Common myeloid progenitor, CD34-positive (primary cell): ENCODE measurements around the gene BICRA.
"Not testable (repeated sequence)": the region's sequence is repeated elsewhere in the genome, so short reads cannot be mapped to it uniquely, and the experiment has no call there.

Source experiments
- CTCF ChIA-PET: fragments of 350-600 bp; sonication (Branson Sonifier 250); formaldehyde crosslinking; loops from one replicate; lab custom pipeline; 2021; ENCODE audit warnings: antibody characterized with exemption; lab: Charles Lee
- POLR2A ChIA-PET: fragments of 350-600 bp; sonication (Branson Sonifier 250); formaldehyde crosslinking; loops from one replicate; lab custom pipeline; 2021; ENCODE audit warnings: antibody characterized with exemption; lab: Charles Lee
- DNase-seq, 3 donors: peaks; one replicate each; pipeline versions ENCODE4 v3.0.0 to v3.0.0-alpha.2; 2013
- H3K27ac ChIP-seq, 2 experiments: 1 replicate in 1 of 2; 2 replicates in 1 of 2; pipeline ENCODE4 v1.7.0; 2013; ENCODE audit warnings: inconsistent platforms in 2 of 2, low read length in 2 of 2, mild to moderate bottlenecking in 2 of 2, low read depth in 1 of 2, moderate library complexity in 1 of 2; ENCODE audit not compliant: severe bottlenecking in 2 of 2, insufficient read depth in 1 of 2, poor library complexity in 1 of 2
- H3K27me3 ChIP-seq, 5 experiments: replicated peaks in 2 of 5; 1 replicate in 3 of 5; 2 replicates in 2 of 5; pipeline versions ENCODE4 v1.6.1 to v1.7.0; 2013; ENCODE audit warnings: low read length in 4 of 5, mild to moderate bottlenecking in 2 of 5, moderate library complexity in 2 of 5, inconsistent platforms in 1 of 5; ENCODE audit not compliant: insufficient read depth in 5 of 5, control insufficient read depth in 4 of 5
- H3K36me3 ChIP-seq, 4 experiments: 1 replicate in 2 of 4; 2 replicates in 2 of 4; pipeline versions ENCODE4 v1.6.1 to v1.7.0; 2013; ENCODE audit warnings: low read length in 3 of 4, control low read depth in 1 of 4, mild to moderate bottlenecking in 1 of 4; ENCODE audit not compliant: control insufficient read depth in 4 of 4, insufficient read depth in 4 of 4
- H3K4me1 ChIP-seq, 4 experiments: 1 replicate in 3 of 4; 2 replicates in 1 of 4; pipeline versions ENCODE4 v1.6.1 to v1.7.1; 2013; ENCODE audit warnings: low read length in 3 of 4, mild to moderate bottlenecking in 3 of 4, control low read depth in 1 of 4, inconsistent platforms in 1 of 4, moderate library complexity in 1 of 4; ENCODE audit not compliant: control insufficient read depth in 4 of 4, insufficient read depth in 4 of 4; ENCODE audit errors: control extremely low read depth in 1 of 4
- H3K4me3 ChIP-seq, 7 experiments: 1 replicate in 4 of 7; 2 replicates in 3 of 7; pipeline versions ENCODE4 v1.5.1 to v1.7.0; 2013; ENCODE audit warnings: mild to moderate bottlenecking in 7 of 7, low read length in 6 of 7, moderate library complexity in 6 of 7, inconsistent platforms in 2 of 7, low read depth in 2 of 7, control low read depth in 1 of 7; ENCODE audit not compliant: insufficient read depth in 4 of 7, control insufficient read depth in 1 of 7; ENCODE audit errors: extremely low read depth in 1 of 7
- H3K9me3 ChIP-seq, 5 experiments: 1 replicate in 4 of 5; 2 replicates in 1 of 5; pipeline versions ENCODE4 v1.6.1 to v1.7.1; 2013; ENCODE audit warnings: low read length in 4 of 5, mild to moderate bottlenecking in 2 of 5, inconsistent platforms in 1 of 5, low read depth in 1 of 5, moderate library complexity in 1 of 5; ENCODE audit not compliant: control insufficient read depth in 4 of 5, insufficient read depth in 2 of 5; ENCODE audit errors: control extremely low read depth in 1 of 5
- WGBS: methylation state at CpG from one replicate; pipeline ENCODE4 v1.1.5; 2013; ENCODE audit not compliant: insufficient coverage; 5-methylcytosine and 5-hydroxymethylcytosine counted together

The BICRA gene

GRCh38 chr19:47713046-47714021 is 104.4 kb downstream of the BICRA start, which contains the start of gene EHD2:
EHD2 (plus strand) TSS chr19:47713422; CDS start chr19:47716613, 3,191 bp downstream.
- POLR2A ChIA-PET = interaction anchor here (0.6 to 3.1 kb wide), 4 partner anchors 16 to 72 kb away, joined by 3 to 11 read pairs (median 6); no protein-coding TSS in a partner anchor
- Histone ChIP-seq H3K9me3 (peaks cover 0 to 3% (median 0%) of the 10 kb centered on the region in 5 experiments), H3K27me3 (no peaks in the 10 kb centered on the region), H3K4me1 (peaks cover 0 to 6% (median 3%) of the 10 kb centered on the region in 4 experiments), H3K36me3 (peaks cover 0 to 18% (median 6%) of the 10 kb centered on the region in 4 experiments), H3K4me3 (peak within 1 kb of the TSS; percentile 4 to 93 (median 67)), H3K27ac (peak within 1 kb of the TSS in 1 of 2 experiments; percentile 61)
- CTCF ChIA-PET = interaction anchor here (0.7 to 18.0 kb wide), 16 partner anchors 9 to 285 kb away, joined by 3 to 321 read pairs (median 4); partner anchors contain the start of gene NOP53
- peak; percentile 58 to 69 (median 67) for DNase-seq
- 2% methylated on average over 38 of the region's 52 CpGs for WGBS

GRCh38 chr19:47714339-47714738 is 105.4 kb downstream of the BICRA start:
- WGBS = 92% methylated on average over 2 of the region's 4 CpGs
- DNase-seq = peak in 1 of 3 donors; percentile 30
- Histone ChIP-seq H3K4me1 (peaks cover 0 to 6% (median 3%) of the 10 kb centered on the region in 4 experiments), H3K4me3 (peak overlapping the region in 4 of 7 experiments; percentile 67 to 93 (median 78)), H3K27me3 (no peaks in the 10 kb centered on the region), H3K9me3 (peaks cover 0 to 3% (median 0%) of the 10 kb centered on the region in 5 experiments), H3K27ac (no peak overlapping the region), H3K36me3 (peaks cover 0 to 20% (median 6%) of the 10 kb centered on the region in 4 experiments)
- ChIA-PET CTCF (interaction anchor here (0.7 to 18.0 kb wide), 4 partner anchors 11 to 74 kb away, joined by 3 to 321 read pairs (median 72); partner anchors contain the start of gene NOP53), POLR2A (interaction anchor here (1.2 to 3.1 kb wide), 2 partner anchors 15 to 29 kb away, joined by 6 to 11 read pairs; no protein-coding TSS in a partner anchor)

GRCh38 chr19:47714855-47715254 is 105.9 kb downstream of the BICRA start:
- CTCF ChIA-PET = interaction anchor here (3.8 to 18.0 kb wide), 3 partner anchors 11 to 73 kb away, joined by 16 to 321 read pairs (median 128); partner anchors contain the start of gene NOP53
- not testable (repeated sequence) for H3K9me3 ChIP-seq, H3K27me3 ChIP-seq, DNase-seq, H3K27ac ChIP-seq, H3K4me3 ChIP-seq, H3K4me1 ChIP-seq
- POLR2A ChIA-PET = interaction anchor here (1.0 to 3.1 kb wide), 2 partner anchors 9 to 29 kb away, joined by 3 to 11 read pairs; no protein-coding TSS in a partner anchor
- peaks cover 0 to 20% (median 6%) of the 10 kb centered on the region in 4 experiments for H3K36me3 ChIP-seq

GRCh38 chr19:47716270-47716937 is 107.5 kb downstream of the BICRA start:
- ChIA-PET CTCF (interaction anchor here (1.2 to 18.0 kb wide), 3 partner anchors 9 to 24 kb away, joined by 5 to 321 read pairs (median 128); partner anchors contain the start of gene NOP53), POLR2A (no interaction called here)

GRCh38 chr19:47718415-47719046 is 109.6 kb downstream of the BICRA start:
- CTCF ChIA-PET = interaction anchor here (1.2 to 18.0 kb wide), 2 partner anchors 10 to 22 kb away, joined by 3 to 321 read pairs; partner anchors contain the start of gene NOP53

More at GRCh38 chr19:47716270-47716937, 107.5 kb downstream of the BICRA start:
- DNase-seq = no peak
- Histone ChIP-seq H3K4me1 (peaks cover 0 to 6% (median 3%) of the 10 kb centered on the region in 4 experiments), H3K27ac (no peak overlapping the region), H3K9me3 (peaks cover 0 to 3% (median 0%) of the 10 kb centered on the region in 5 experiments), H3K36me3 (peaks cover 0 to 20% (median 6%) of the 10 kb centered on the region in 4 experiments), H3K27me3 (no peaks in the 10 kb centered on the region), H3K4me3 (no peak overlapping the region)
- 91% methylated on average over 31 of the region's 32 CpGs for WGBS

More at GRCh38 chr19:47718415-47719046, 109.6 kb downstream of the BICRA start:
- not testable (repeated sequence) for DNase-seq, H3K4me3 ChIP-seq, H3K9me3 ChIP-seq, H3K27me3 ChIP-seq, H3K27ac ChIP-seq
- POLR2A ChIA-PET = interaction anchor here (0.8 kb wide), 1 partner anchor 12 kb away, joined by 3 read pairs; no protein-coding TSS in a partner anchor
- Histone ChIP-seq H3K4me1 (peaks cover 0 to 14% (median 10%) of the 10 kb centered on the region in 4 experiments), H3K36me3 (peaks cover 0 to 20% (median 7%) of the 10 kb centered on the region in 4 experiments)
- 92% methylated on average over 8 of the region's 11 CpGs for WGBS
